ENCODE results near the gene PAF1.

GRCh38 chr19:39341129-39341718, 49.7 kb downstream of the PAF1 start:
- TF ChIP-seq CTCF (conservative IDR thresholded peaks at IDR 0.05) (no peak), ZFX (IDR thresholded peaks at IDR 0.05) (no peak)

All from C4-2B (cell line).